ENCODE measurements around the gene EFCAB12.
"Not testable (repeated sequence)": the region's sequence is repeated elsewhere in the genome, so short reads cannot be mapped to it uniquely, and the experiment has no call there.

EFCAB12 gene

GRCh38 chr3:129419476-129419875 lies 9.0 kb downstream of the EFCAB12 start:
- DNase-seq (ENCODE audit: low spot score) = no peak

GRCh38 chr3:129418041-129418973 lies 10.1 kb downstream of the EFCAB12 start:
- no peak for DNase-seq (ENCODE audit: low spot score)

GRCh38 chr3:129417326-129417725 lies 11.1 kb downstream of the EFCAB12 start:
- DNase-seq (ENCODE audit: low spot score) = no peak

GRCh38 chr3:129416415-129416814 lies 12.0 kb downstream of the EFCAB12 start:
- no peak for DNase-seq (ENCODE audit: low spot score)

- no peak for DNase-seq (ENCODE audit: low spot score)
These were observed 12.6 kb downstream of the EFCAB12 start for GRCh38 chr3:129415830-129416229.

DNA sequence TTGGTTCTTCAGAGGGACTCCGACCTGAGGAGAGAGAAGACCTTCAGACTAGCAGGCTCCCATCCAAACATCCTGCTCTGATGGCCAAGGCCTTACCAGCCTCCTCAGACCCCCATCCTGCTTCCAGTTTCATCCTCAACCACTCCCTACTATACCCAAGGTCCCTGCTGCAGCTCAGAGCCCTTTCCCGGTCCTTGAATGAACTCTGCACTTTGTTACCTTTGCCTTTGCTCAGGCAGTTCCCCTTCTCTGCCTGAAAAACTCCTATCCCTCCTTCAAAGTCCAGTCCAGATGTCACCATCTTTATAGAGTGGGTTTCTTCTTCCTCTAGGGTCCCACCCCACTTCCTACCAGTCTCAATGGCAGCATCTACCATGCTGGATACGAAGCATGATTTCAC lies 13.1 kb downstream of the EFCAB12 start:
- DNase-seq (ENCODE audit: low spot score) = no peak

- DNase-seq (ENCODE audit: low spot score) = no peak
These were observed 14.5 kb downstream of the EFCAB12 start for GRCh38 chr3:129413687-129414506.

DNA sequence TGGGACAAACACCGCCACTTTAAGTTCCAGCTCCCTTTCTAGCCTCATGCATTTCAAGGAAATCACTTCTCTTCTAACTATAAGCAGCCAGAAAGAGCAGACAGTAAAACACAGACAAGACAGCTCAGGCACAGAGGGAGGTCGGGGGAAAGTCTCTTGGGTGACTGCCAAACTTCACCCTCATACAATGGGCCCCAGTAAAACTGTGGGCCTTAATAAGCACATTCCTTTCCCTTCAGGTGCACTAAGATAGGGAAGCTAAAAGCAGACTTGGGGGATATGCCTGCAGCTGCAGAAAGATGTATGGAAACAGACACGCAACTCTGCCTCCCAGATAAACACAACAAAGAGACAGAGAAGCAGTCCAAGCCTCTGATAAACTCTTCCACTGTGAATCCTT lies 15.2 kb downstream of the EFCAB12 start:
- DNase-seq (ENCODE audit: low spot score) = not testable (repeated sequence)

DNA sequence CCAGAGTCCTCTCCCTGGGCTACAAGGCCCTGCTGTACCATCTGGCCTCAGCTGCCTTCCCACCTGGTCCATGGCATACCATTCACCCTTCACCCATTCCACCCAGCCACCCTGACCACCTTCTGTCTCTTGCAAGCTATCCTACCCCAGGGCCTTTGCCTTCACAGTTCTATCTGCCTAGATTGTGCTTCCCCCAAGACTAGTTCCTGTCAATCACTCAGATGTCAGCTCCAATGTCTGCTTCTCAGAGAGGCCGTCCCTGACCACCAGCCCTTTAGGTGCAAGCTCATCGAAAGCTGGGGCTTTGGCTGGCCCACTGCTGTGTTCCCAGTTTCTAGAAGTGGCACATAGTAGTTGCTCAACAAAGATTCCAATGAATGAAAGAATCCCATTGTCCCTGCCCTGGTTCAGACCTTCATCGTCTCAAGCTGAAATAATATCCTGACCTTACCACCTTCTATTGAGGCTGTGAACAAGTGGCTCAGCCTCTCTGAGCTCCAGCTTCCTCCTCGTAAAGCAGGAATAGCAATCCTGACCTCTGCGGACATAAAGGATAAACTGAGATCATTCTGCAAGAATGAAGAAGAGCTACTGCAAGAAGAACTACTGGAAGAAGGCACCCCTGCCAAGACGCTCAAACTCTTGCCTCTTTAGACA lies 15.8 kb downstream of the EFCAB12 start:
- no peak for DNase-seq (ENCODE audit: low spot score)

- no peak for DNase-seq (ENCODE audit: low spot score)
These were observed 17.5 kb downstream of the EFCAB12 start for GRCh38 chr3:129410971-129411370.

GRCh38 chr3:129409541-129409940 lies 18.9 kb downstream of the EFCAB12 start:
- DNase-seq (ENCODE audit: low spot score) = no peak

DNA sequence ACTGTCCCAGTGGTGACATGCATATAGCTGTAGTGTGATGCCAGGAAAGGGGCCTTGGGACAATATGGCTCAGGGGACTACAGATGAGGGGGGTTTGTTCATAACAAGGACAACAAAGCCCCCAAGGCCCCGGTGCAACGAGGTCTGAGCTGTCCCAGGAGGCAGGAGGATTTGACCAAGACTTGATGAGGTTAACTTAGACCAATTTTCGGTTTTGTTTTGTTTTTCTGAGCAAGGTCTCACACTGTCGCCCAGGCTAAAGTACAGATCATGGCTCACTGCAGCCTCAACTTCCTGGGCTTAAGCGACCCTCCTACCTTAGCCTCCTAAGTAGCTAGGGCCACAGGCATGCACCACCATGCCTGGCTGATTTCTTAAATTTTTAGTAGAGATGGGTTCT lies 23.8 kb downstream of the EFCAB12 start:
- no peak for DNase-seq (ENCODE audit: low spot score)

DNA sequence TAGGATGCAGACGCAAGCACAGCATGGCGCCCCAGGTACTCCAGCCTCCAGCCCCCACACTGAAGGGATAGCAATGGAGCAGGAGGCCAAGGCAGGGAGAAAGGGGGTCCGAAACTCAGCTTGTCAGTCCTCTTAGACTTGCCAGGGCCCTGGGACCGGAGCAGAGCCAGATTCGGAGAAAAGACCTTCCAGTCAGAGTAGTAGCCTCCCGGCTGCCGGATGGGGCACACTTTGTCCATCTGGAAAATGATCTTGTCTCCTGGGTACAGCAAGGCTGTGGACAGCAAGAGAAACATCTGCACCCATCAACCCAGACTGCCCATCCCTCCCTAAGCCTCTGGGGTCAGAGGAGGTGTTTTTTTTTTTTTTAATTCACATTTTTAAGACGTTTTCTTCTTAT lies 24.3 kb downstream of the EFCAB12 start:
- no peak for DNase-seq (ENCODE audit: low spot score)

DNA sequence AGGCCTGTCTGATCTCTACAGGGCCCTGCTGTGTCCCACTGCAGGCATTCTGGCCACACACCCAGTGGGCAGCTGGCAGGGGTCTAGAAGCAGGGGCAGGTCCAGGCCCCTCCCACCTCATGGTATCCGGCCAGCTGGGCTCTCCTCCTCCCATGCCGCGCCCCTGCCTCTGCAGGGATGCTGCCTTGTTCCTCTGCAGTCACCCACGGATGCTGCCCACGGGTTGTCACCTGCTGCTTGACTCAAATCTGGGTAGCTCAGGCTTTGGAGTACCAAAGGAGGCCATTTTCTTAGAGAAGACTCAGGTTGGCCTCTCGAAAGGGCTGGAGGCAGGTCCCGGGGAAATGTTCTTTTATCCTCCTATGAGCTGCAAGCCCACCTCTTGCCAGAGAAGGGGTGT lies 25.0 kb downstream of the EFCAB12 start:
- no peak for DNase-seq (ENCODE audit: low spot score)

- no peak for DNase-seq (ENCODE audit: low spot score)
These were observed 25.8 kb downstream of the EFCAB12 start for GRCh38 chr3:129402616-129403015.

DNA sequence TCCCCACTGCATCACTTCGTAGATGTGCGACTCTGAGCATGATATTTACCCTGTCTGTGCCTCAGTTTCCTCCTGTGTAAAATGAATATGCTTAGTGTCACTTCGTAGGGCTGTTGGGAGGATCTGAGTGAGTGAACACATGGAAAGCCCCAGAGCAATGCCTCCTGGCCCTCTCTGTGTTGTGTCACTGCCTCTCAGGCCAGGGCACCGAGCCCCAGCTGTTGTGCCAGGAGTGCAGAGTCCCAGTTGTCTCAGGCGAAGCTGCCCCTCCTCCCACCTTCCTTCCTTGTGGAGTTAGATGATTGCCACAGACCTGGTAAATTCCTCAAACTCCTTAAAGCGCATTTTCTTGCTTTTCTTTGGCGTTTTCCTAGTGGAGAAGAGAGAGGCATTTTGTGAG lies 26.2 kb downstream of the EFCAB12 start:
- DNase-seq (ENCODE audit: low spot score) = no peak

DNA sequence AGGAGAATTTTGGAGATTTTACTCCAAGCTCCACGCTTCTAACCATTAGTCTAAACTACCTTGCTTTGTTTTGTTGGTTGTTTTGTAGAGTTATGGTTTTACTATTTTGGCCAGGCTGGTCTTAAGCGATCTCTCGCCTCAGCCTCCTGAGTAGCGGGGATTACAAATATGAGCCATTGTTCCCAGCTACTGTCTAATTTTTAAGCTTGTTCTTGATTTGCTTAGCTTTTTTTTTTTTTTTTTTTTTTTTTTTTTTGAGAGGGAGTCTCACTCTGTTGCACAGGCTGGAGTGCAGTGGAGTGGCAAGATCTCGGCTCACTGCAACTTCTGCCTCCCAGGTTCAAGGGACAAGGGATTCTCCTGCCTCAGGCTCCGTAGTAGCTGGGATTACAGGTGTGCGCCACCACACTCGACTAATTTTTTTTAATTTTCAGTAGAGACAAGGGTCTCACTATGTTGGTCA lies 28.5 kb downstream of the EFCAB12 start:
- DNase-seq (ENCODE audit: low spot score) = no peak

- DNase-seq (ENCODE audit: low spot score) = peak; percentile 88
These were observed 29.1 kb downstream of the EFCAB12 start for GRCh38 chr3:129399145-129399894.

DNA sequence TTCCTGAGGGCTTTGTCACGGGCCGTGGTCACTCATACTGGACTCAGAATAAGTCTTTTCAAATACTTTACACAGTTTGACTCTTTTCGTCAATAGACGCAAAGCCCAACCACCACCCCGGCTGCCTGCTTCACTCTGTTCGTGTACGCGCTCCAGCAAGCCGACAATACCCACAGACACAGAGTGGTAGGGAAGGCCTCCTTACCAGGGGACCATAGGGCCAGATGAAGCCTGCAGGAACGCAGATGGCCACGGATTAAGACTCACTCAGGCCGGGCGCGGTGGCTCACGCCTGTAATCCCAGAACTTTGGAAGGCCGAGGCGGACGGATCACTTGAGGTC lies 29.7 kb downstream of the EFCAB12 start:
- no peak for DNase-seq (ENCODE audit: low spot score)

DNA sequence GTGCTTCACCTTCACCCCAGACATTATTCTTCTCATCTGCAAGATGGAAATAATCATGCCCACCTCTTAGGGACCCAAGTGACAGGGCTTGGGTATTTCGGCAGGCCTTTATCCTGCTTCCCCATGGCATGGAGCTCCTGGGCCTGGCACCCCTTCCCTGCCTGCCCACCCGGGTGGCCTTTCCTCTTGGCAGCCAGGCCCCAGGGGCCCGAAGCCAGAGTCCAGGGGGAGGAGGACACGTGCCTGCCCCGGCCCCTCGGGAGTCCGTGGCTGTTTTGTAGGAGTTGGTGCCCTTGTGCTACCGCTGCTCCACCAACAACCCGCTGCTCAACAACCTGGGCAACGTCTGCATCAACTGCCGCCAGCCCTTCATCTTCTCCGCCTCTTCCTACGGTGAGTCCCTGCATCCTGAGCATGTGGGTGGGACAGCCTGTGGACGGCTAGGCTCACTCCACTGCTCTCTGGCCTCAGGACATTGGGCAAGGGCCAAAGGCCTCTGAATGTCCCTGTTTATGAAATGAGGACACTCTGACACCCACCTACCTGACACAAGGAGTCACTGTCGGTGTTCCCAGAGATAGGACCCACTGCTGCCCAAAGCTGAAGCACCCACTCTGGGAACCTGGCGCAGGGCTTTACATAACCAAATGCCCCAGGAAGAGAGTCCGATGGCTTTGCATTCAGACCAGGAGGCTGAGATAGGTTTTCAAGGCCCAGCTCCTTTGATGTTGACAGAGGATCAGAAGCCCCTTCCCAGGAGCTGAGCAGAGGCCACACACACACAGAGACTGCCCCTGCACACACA lies 34.5 kb downstream of the EFCAB12 start:
- not testable (repeated sequence) for DNase-seq (ENCODE audit: low spot score)

- no peak for DNase-seq (ENCODE audit: low spot score)
These were observed 35.2 kb downstream of the EFCAB12 start for GRCh38 chr3:129393271-129393670.

All from iPS-NIHi11 (cell line).